Endodermal cell (in vitro differentiated cells): Measurements from ENCODE around the gene KHK. TPM values are rescaled to one million over a fixed set of nuclear protein-coding genes. Genes with fewer than 3 reads are reported as not detected.

Experiments used
- DNase-seq: peaks from one replicate; pipeline ENCODE4 v3.0.0-alpha.2; 2017
- H3K27ac ChIP-seq: 2 replicates; pipeline ENCODE4 v1.5.1; 2013; ENCODE audit warnings: mild to moderate bottlenecking, low read depth, low read length, moderate library complexity
- H3K27me3 ChIP-seq: 2 replicates; pipeline ENCODE4 v1.6.1; 2013; ENCODE audit warnings: mild to moderate bottlenecking, low read length, moderate library complexity; ENCODE audit not compliant: insufficient read depth, control insufficient read depth, poor library complexity, severe bottlenecking
- H3K36me3 ChIP-seq: 2 replicates; pipeline ENCODE4 v1.7.0; 2013; ENCODE audit warnings: mild to moderate bottlenecking, low read length, moderate library complexity; ENCODE audit not compliant: control insufficient read depth, insufficient read depth
- H3K4me1 ChIP-seq: one replicate; pipeline ENCODE4 v1.7.0; 2013; ENCODE audit warnings: low read length; ENCODE audit not compliant: control insufficient read depth, insufficient read depth
- H3K4me3 ChIP-seq: 2 replicates; pipeline ENCODE4 v1.5.1; 2013; ENCODE audit warnings: mild to moderate bottlenecking, low read length, moderate library complexity
- H3K9ac ChIP-seq: 2 replicates; pipeline ENCODE4 v1.6.1; 2013; ENCODE audit warnings: mild to moderate bottlenecking, low read length, moderate library complexity; ENCODE audit not compliant: poor library complexity, severe bottlenecking; ENCODE audit errors: extremely low read depth
- H3K9me3 ChIP-seq: 2 replicates; pipeline ENCODE4 v1.6.1; 2013; ENCODE audit warnings: mild to moderate bottlenecking, low read length, moderate library complexity; ENCODE audit not compliant: control insufficient read depth
- H3K27ac Mint-ChIP-seq: 2 replicates; pipeline ENCODE4 v1.8.0; 2020; ENCODE audit warnings: mixed read lengths
- H3K27me3 Mint-ChIP-seq: 2 replicates; pipeline ENCODE4 v1.8.0; 2021; ENCODE audit warnings: mild to moderate bottlenecking, mixed read lengths; ENCODE audit not compliant: insufficient read depth
- H3K36me3 Mint-ChIP-seq: 2 replicates; pipeline ENCODE4 v1.8.0; 2020; ENCODE audit warnings: low read depth, mixed read lengths
- H3K4me1 Mint-ChIP-seq: 2 replicates; pipeline ENCODE4 v1.8.0; 2020; ENCODE audit warnings: mixed read lengths
- H3K4me3 Mint-ChIP-seq: 2 replicates; pipeline ENCODE4 v1.8.0; 2020; ENCODE audit warnings: mild to moderate bottlenecking, moderate library complexity, mixed read lengths
- H3K9me3 Mint-ChIP-seq: 2 replicates; pipeline ENCODE4 v1.8.0; 2020; ENCODE audit warnings: mild to moderate bottlenecking, mixed read lengths
- CTCF ChIP-seq: fragments of 200-600 bp; sonication (generic); conservative IDR thresholded peaks from 2 replicates; pipeline ENCODE4 v1.5.0; 2021; ENCODE audit warnings: antibody characterized with exemption, mild to moderate bottlenecking
- WGBS, 2 experiments: methylation state at CpG; one replicate each; pipeline versions ENCODE4 v1.1.5 to v1.1.7; 2013; ENCODE audit warnings: missing lambda C conversion rate in 2 of 2, mixed read lengths in 1 of 2; ENCODE audit not compliant: insufficient coverage in 1 of 2, insufficient read length in 1 of 2; 5-methylcytosine and 5-hydroxymethylcytosine counted together
- total RNA-seq, 2 donors: library from RNA; stranded (reverse); fragmentation: NEBNext Ultra II Directional in 1 of 2; extraction: Animal tissue kit (Norgen Biotek cat#: 25700) in 1 of 2; gene quantifications; 2 replicates in 1 of 2; 3 replicates in 1 of 2; pipeline ENCODE4 v1.2.1, GENCODE V29; 2021

KHK gene
- total RNA-seq, 2 donors from 2014 or later, result 3.3 to 3.9 TPM

- Mint-ChIP-seq H3K27me3 (no peaks in the 10 kb centered on the region), H3K4me1 (no peaks in the 10 kb centered on the region), H3K36me3 (peaks cover 61% of the 10 kb centered on the region), H3K9me3 (no peaks in the 10 kb centered on the region), H3K27ac (no peak overlapping the region), H3K4me3 (no peak overlapping the region)
- H3K36me3 ChIP-seq, result peaks cover 55% of the 10 kb centered on the region
- WGBS, 2 experiments, result 93 to 99% methylated on average over 11 to 15 of the region's 15 CpGs
- no peaks in the 10 kb centered on the region for H3K9me3 ChIP-seq
- H3K4me1 ChIP-seq, result peaks cover 4% of the 10 kb centered on the region
- no peak for TF ChIP-seq CTCF
- H3K27ac ChIP-seq, result no peak overlapping the region
- no peak for DNase-seq
- H3K27me3 ChIP-seq, result no peaks in the 10 kb centered on the region
- H3K9ac ChIP-seq, result no peak overlapping the region
- H3K4me3 ChIP-seq, result no peak overlapping the region
Measured at GRCh38 chr2:27059141-27059820, 27.3 kb upstream of the KHK start.

GRCh38 chr2:27060323-27060722 lies 26.2 kb upstream of the KHK start:
- Mint-ChIP-seq H3K27ac (no peak overlapping the region), H3K4me3 (no peak overlapping the region), H3K27me3 (no peaks in the 10 kb centered on the region), H3K4me1 (no peaks in the 10 kb centered on the region), H3K36me3 (peaks cover 60% of the 10 kb centered on the region), H3K9me3 (no peaks in the 10 kb centered on the region)
- WGBS, 2 experiments, result 96 to 97% methylated on average over 3 of the region's 3 CpGs
- Histone ChIP-seq H3K27me3 (no peaks in the 10 kb centered on the region), H3K9ac (no peak overlapping the region), H3K9me3 (no peaks in the 10 kb centered on the region), H3K4me3 (no peak overlapping the region), H3K4me1 (peaks cover 4% of the 10 kb centered on the region), H3K27ac (no peak overlapping the region), H3K36me3 (peaks cover 51% of the 10 kb centered on the region)
- no peak for TF ChIP-seq CTCF
- no peak for DNase-seq

GRCh38 chr2:27065128-27065527 lies 21.4 kb upstream of the KHK start:
- WGBS, 2 experiments, result 94 to 97% methylated on average over 3 of the region's 3 CpGs
- TF ChIP-seq CTCF, result no peak
- H3K27me3 Mint-ChIP-seq, result no peaks in the 10 kb centered on the region
- H3K36me3 ChIP-seq, result peaks cover 63% of the 10 kb centered on the region
- H3K27me3 ChIP-seq, result no peaks in the 10 kb centered on the region
- H3K9me3 ChIP-seq, result no peaks in the 10 kb centered on the region
- no peaks in the 10 kb centered on the region for H3K9me3 Mint-ChIP-seq
- H3K27ac ChIP-seq, result no peak overlapping the region
- peaks cover 70% of the 10 kb centered on the region for H3K36me3 Mint-ChIP-seq
- no peak overlapping the region for H3K9ac ChIP-seq
- H3K4me1 Mint-ChIP-seq, result no peaks in the 10 kb centered on the region
- H3K4me3 Mint-ChIP-seq, result no peak overlapping the region
- no peak overlapping the region for H3K27ac Mint-ChIP-seq
- no peak overlapping the region for H3K4me3 ChIP-seq
- DNase-seq, result no peak
- peaks cover 2% of the 10 kb centered on the region for H3K4me1 ChIP-seq
